HEK293 (cell line): Measurements from ENCODE around the gene BLM.

Experiments
- CTCF ChIP-seq: fragments of 450-650 bp; formaldehyde crosslinking; IDR thresholded peaks from 2 replicates; pipeline ENCODE4 v1.5.1; 2016; ENCODE audit warnings: missing biosample characterization, missing genetic modification characterization
- PATZ1 ChIP-seq: fragments of 450-650 bp; formaldehyde crosslinking; IDR thresholded peaks from 2 replicates; pipeline ENCODE4 v1.5.1; 2016; ENCODE audit warnings: missing biosample characterization, missing genetic modification characterization
- YY1 ChIP-seq: fragments of 450-650 bp; formaldehyde crosslinking; IDR thresholded peaks from 2 replicates; pipeline ENCODE4 v1.5.1; 2018; ENCODE audit warnings: missing biosample characterization, missing genetic modification characterization
- ZNF146 ChIP-seq: fragments of 450-650 bp; formaldehyde crosslinking; IDR thresholded peaks from 2 replicates; pipeline ENCODE4 v1.5.1; 2016; ENCODE audit warnings: missing biosample characterization, missing genetic modification characterization
- ZNF341 ChIP-seq: fragments of 450-650 bp; formaldehyde crosslinking; IDR thresholded peaks from 2 replicates; pipeline ENCODE4; 2016; ENCODE audit warnings: low read depth, missing biosample characterization, missing genetic modification characterization
- ZNF354C ChIP-seq: fragments of 450-650 bp; formaldehyde crosslinking; IDR thresholded peaks from 2 replicates; pipeline ENCODE4 v1.5.1; 2016; ENCODE audit warnings: missing biosample characterization, missing genetic modification characterization, low read depth, borderline replicate concordance
- ZNF37A ChIP-seq: fragments of 450-650 bp; IDR thresholded peaks from 2 replicates; pipeline ENCODE4 v1.5.1; 2018; ENCODE audit warnings: missing biosample characterization, missing genetic modification characterization
- ZNF426 ChIP-seq: fragments of 450-650 bp; formaldehyde crosslinking; IDR thresholded peaks from 2 replicates; pipeline ENCODE4 v1.5.1; 2017; ENCODE audit warnings: missing biosample characterization, missing genetic modification characterization, mild to moderate bottlenecking, inconsistent platforms, moderate library complexity
- ZNF501 ChIP-seq: fragments of 450-650 bp; formaldehyde crosslinking; IDR thresholded peaks from 2 replicates; pipeline ENCODE4 v1.5.1; 2016; ENCODE audit warnings: missing biosample characterization, missing genetic modification characterization
- ZNF544 ChIP-seq: fragments of 450-650 bp; formaldehyde crosslinking; IDR thresholded peaks from 2 replicates; pipeline ENCODE4 v1.5.0; 2017; ENCODE audit warnings: missing biosample characterization, missing genetic modification characterization
- ZNF76 ChIP-seq: fragments of 450-650 bp; formaldehyde crosslinking; IDR thresholded peaks from 2 replicates; pipeline ENCODE4; 2016; ENCODE audit warnings: low read depth, missing biosample characterization, missing genetic modification characterization, borderline replicate concordance
- TF ChIP-seq, protein P1 (sequence below): fragments of 450-650 bp; formaldehyde crosslinking; IDR thresholded peaks from 2 replicates; pipeline ENCODE4 v1.5.1; 2016; ENCODE audit warnings: missing biosample characterization, missing genetic modification characterization

DNA sequence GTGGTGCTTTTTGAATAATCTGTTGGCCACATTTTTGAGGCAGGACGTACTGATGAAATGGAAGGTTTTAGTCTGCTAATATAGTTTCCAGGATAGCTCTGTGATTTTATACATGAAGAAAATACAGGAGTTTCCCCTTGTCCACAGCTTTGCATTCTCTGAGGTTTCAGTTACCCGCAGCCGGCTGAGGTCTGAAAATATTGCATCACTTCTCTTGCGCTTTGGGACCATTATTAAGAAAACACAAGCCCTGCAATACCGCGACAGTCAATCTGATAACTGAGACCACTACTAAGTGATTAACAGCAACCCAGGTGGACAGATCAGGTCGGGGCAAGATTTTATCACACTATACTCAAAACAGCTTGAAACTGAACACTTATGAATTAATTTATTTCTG is 33.0 kb downstream of the BLM start:
- TF ChIP-seq ZNF341 (no peak), ZNF354C (tag by site-specific recombination) (no peak), YY1 (tag by site-specific recombination) (no peak), ZNF426 (tag by site-specific recombination) (no peak), ZNF544 (tag by site-specific recombination) (no peak), ZNF146 (no peak), CTCF (tag by site-specific recombination) (no peak), PATZ1 (tag by site-specific recombination) (no peak), ZNF37A (tag by site-specific recombination) (no peak), ZNF501 (tag by site-specific recombination) (no peak), ZNF76 (tag by site-specific recombination) (no peak)
- TF ChIP-seq, protein P1, sequence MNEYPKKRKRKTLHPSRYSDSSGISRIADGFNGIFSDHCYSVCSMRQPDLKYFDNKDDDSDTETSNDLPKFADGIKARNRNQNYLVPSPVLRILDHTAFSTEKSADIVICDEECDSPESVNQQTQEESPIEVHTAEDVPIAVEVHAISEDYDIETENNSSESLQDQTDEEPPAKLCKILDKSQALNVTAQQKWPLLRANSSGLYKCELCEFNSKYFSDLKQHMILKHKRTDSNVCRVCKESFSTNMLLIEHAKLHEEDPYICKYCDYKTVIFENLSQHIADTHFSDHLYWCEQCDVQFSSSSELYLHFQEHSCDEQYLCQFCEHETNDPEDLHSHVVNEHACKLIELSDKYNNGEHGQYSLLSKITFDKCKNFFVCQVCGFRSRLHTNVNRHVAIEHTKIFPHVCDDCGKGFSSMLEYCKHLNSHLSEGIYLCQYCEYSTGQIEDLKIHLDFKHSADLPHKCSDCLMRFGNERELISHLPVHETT (tag by site-specific recombination), result no peak
